Lower lobe of right lung (tissue), 2 donors: ENCODE data around the gene ADH1A. TPM values are rescaled to one million over a fixed set of nuclear protein-coding genes. Genes with fewer than 3 reads are reported as not detected.
"Not testable (repeated sequence)": the region's sequence is repeated elsewhere in the genome, so short reads cannot be mapped to it uniquely, and the experiment has no call there.

Experiments
- ATAC-seq, 2 donors: fragments of 200-7000 bp; cut with Tn5 transposase; one replicate each; pipeline ENCODE4 v1.9.1; 2020 to 2022; ENCODE audit warnings: mild to moderate bottlenecking in 2 of 2, moderate library complexity in 2 of 2
- DNase-seq: peaks from one replicate; pipeline ENCODE4 v3.0.0-alpha.2; 2020
- H3K27ac ChIP-seq: fragments of 200-600 bp; one replicate; pipeline ENCODE4 v1.8.0; 2022
- H3K27me3 ChIP-seq: fragments of 200-600 bp; one replicate; pipeline ENCODE4 v1.8.0; 2022; ENCODE audit warnings: low read depth
- H3K36me3 ChIP-seq: fragments of 200-600 bp; one replicate; pipeline ENCODE4 v1.8.0; 2022; ENCODE audit warnings: mild to moderate bottlenecking
- H3K4me1 ChIP-seq: fragments of 200-600 bp; one replicate; pipeline ENCODE4 v1.8.0; 2022
- H3K4me3 ChIP-seq: fragments of 200-600 bp; one replicate; pipeline ENCODE4 v1.8.0; 2022; ENCODE audit warnings: mild to moderate bottlenecking
- H3K9me3 ChIP-seq: fragments of 200-600 bp; one replicate; pipeline ENCODE4 v1.8.0; 2022
- CTCF ChIP-seq: fragments of 200-600 bp; IDR thresholded peaks from one replicate; pipeline ENCODE4 v1.8.0; 2022; ENCODE audit warnings: antibody characterized with exemption, mild to moderate bottlenecking
- intact Hi-C: fragments of 100-400 bp; cut with DNase I; formaldehyde crosslinking; loops from one replicate; pipeline ENCODE4 v1.11.0; 2022
- total RNA-seq: library from RNA; stranded (reverse); fragmentation: NEBNext Ultra II Directional; extraction: Animal tissue kit (Norgen Biotek cat#: 25700); gene quantifications from one replicate; pipeline ENCODE4 v1.2.1, GENCODE V29; 2021
- donor health status: DM: no; HTN: yes; CAD: no; lungs with severe emphysema.

ADH1A gene
- total RNA-seq, 1 donor from 2014 or later, result 3.0 TPM

DNA sequence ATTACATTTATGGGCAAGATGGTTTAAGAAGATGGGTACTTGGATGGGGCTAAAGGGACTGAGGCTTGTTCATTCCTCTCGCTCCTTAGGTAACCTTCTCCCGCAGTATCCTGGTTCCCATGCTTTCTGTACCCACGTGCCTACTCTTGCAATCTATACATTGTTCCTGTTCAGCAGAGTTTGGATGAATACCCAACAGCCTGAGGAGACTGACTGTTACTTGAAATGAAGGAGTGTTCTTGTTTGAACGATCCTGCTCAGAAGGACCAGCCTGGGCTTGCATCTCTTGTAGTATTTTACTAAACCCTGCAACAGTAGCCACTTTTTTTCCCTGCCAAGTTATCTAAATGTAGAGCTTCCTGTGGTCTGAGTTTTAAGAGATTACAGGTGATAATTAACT, 38.0 kb downstream of the ADH1A start:
- no peak overlapping the region for H3K27ac ChIP-seq
- no peaks in the 10 kb centered on the region for H3K9me3 ChIP-seq
- no peak overlapping the region for H3K4me3 ChIP-seq
- TF ChIP-seq CTCF, result no peak
- intact Hi-C loops, result no loop called here
- ATAC-seq (no peak), DNase-seq (no peak)
- H3K36me3 ChIP-seq, result no peaks in the 10 kb centered on the region
- H3K27me3 ChIP-seq, result no peaks in the 10 kb centered on the region
- H3K4me1 ChIP-seq, result no peaks in the 10 kb centered on the region

DNA sequence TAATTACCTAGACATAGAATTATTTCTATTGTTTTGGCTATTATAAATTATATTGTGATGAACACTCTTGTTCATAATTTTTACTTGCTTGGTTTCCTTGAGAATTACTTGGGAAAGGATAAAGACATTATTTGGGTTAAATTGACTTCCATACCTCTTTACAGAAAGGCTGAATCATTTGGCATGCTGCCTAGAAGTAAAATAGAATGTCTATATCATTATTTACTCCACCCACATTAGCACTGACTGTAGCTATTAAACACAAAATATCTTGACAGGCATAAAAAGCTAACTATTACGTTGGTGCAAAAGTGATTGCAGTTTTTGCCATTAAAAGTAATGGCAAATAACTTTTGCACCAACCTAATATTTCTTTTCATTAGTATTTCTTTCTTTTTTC, 42.1 kb downstream of the ADH1A start:
- ATAC-seq, result no peak

GRCh38 chr4:99235955-99236354, 54.8 kb downstream of the ADH1A start:
- Histone ChIP-seq H3K36me3 (no peaks in the 10 kb centered on the region), H3K27me3 (no peaks in the 10 kb centered on the region), H3K4me1 (no peaks in the 10 kb centered on the region), H3K4me3 (no peak overlapping the region), H3K27ac (no peak overlapping the region), H3K9me3 (no peaks in the 10 kb centered on the region)
- ATAC-seq, result no peak
- intact Hi-C loops, result no loop called here
- no peak for TF ChIP-seq CTCF
- no peak for DNase-seq

More for the DNA sequence above, 42.1 kb downstream of the ADH1A start:
- Histone ChIP-seq H3K27me3 (no peaks in the 10 kb centered on the region), H3K4me1 (no peaks in the 10 kb centered on the region), H3K4me3 (no peak overlapping the region), H3K36me3 (no peaks in the 10 kb centered on the region), H3K9me3 (peaks cover 11% of the 10 kb centered on the region), H3K27ac (no peak overlapping the region)
- TF ChIP-seq CTCF, result no peak
- DNase-seq, result no peak
- intact Hi-C loops, result no loop called here

DNA sequence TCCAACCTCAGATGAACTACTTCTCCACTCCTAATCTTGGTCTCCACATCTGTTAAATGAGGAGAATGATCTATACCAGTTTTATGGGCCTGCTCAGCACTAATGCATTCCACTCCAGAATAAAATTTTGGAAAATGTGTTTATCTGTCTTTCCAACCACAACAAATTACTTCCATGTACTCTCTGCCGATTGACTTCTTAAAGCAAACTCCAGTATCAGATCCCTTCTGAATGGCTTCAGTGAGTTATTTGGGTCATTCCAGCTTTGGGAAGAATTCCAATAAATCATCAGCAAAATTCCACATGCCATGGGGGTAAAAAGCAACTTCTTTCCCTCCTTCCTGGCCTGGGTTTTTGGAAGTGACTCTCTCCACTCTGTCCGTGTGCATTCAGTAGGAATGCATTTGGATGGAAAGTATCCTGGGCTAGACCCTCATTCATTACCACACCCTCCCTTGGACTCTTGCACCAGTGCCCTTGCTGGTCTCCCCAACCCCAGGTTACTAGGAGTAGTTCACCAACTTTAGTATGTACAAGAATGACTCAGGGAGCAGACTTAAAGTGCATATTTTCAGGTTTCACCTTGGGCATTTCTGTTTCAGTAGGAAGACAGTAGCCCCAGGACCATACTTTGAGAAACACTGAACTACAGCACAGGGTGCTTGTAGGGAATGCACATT, 56.3 kb downstream of the ADH1A start:
- Histone ChIP-seq H3K27ac (no peak overlapping the region), H3K4me3 (no peak overlapping the region), H3K9me3 (no peaks in the 10 kb centered on the region), H3K36me3 (no peaks in the 10 kb centered on the region), H3K27me3 (no peaks in the 10 kb centered on the region), H3K4me1 (no peaks in the 10 kb centered on the region)
- intact Hi-C loops, result no loop called here
- ATAC-seq (no peak), DNase-seq (no peak)
- TF ChIP-seq CTCF, result no peak

DNA sequence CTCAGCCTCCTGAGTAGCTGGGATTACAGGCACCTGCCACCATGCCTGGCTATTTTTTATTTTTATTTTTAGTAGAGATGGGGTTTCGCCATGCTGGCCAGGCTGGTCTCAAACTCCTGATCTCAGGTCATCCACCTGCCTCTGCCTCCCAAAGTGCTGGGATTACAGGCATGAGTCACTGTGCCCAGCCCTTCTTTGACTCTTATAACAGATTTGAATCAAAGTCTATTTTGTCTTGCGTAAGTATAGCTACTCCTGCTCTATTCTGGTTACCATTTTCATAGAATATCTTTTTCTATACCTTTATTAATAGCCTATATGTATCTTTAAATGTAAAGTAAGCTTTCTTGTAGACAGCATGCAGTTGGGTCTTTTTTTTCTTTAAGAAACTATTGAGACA, 57.4 kb downstream of the ADH1A start:
- H3K27me3 ChIP-seq, DNase-seq, intact Hi-C loops, H3K27ac ChIP-seq, ATAC-seq, H3K4me1 ChIP-seq, H3K4me3 ChIP-seq, H3K9me3 ChIP-seq, H3K36me3 ChIP-seq: not testable (repeated sequence)

- intact Hi-C loops, H3K4me1 ChIP-seq, H3K27me3 ChIP-seq, H3K36me3 ChIP-seq, DNase-seq, H3K4me3 ChIP-seq, H3K9me3 ChIP-seq, ATAC-seq, H3K27ac ChIP-seq: not testable (repeated sequence)
Measured at GRCh38 chr4:99228706-99229105, 62.1 kb downstream of the ADH1A start.

DNA sequence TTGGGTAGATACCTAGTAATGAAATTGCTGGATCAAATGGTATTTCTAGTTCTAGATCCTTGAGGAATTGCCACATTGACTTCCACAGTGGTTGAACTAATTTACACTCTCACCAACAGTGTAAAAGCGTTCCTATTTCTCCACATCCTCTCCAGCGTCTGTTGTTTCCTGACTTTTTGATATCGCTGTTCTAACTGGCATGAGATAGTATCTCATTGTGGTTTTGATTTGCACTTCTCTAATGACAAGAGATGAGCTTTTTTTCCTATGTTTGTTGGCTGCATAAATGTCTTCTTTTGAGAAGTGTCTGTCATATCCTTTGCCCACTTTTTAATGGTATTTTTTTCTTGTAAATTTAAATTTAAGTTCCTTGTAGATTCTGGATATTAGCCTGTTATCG, 63.1 kb downstream of the ADH1A start:
- intact Hi-C loops, H3K4me1 ChIP-seq, H3K9me3 ChIP-seq, H3K27me3 ChIP-seq, H3K27ac ChIP-seq, H3K4me3 ChIP-seq, H3K36me3 ChIP-seq, ATAC-seq, DNase-seq: not testable (repeated sequence)

Other genes starting within 250 kb of the ADH1A start
- gene ADH5, start 202.2 kb downstream of the ADH1A start, total RNA-seq, result 150 TPM
- 0.27 TPM for gene ADH4, start 146.7 kb downstream of the ADH1A start, total RNA-seq
- 0.50 TPM for gene ADH6, start 71.7 kb downstream of the ADH1A start, total RNA-seq
- gene ADH1B, start 30.4 kb upstream of the ADH1A start, total RNA-seq, result 644 TPM
- 8.2 TPM for gene ADH1C, start 61.8 kb upstream of the ADH1A start, total RNA-seq
- gene ADH7, start 144.4 kb upstream of the ADH1A start, total RNA-seq, result 0.47 TPM
- gene C4orf17, start 220.0 kb upstream of the ADH1A start, total RNA-seq, result not detected